GM10266 (cell line): ENCODE measurements around the gene IL1R1.

Experiments
- DNase-seq: peaks from one replicate; pipeline ENCODE4 v3.0.0; 2012; ENCODE audit errors: extremely low spot score
- TF ChIP-seq, protein P1 (sequence below): IDR thresholded peaks from 2 replicates; pipeline ENCODE4 v1.5.1; 2012; ENCODE audit warnings: mild to moderate bottlenecking, low read depth; ENCODE audit not compliant: control insufficient read depth, insufficient read depth; ENCODE audit errors: missing control alignments

The IL1R1 gene

GRCh38 chr2:102187496-102188150, 45.1 kb downstream of the IL1R1 start:
- DNase-seq: peak; percentile 23
- TF ChIP-seq, protein P1, sequence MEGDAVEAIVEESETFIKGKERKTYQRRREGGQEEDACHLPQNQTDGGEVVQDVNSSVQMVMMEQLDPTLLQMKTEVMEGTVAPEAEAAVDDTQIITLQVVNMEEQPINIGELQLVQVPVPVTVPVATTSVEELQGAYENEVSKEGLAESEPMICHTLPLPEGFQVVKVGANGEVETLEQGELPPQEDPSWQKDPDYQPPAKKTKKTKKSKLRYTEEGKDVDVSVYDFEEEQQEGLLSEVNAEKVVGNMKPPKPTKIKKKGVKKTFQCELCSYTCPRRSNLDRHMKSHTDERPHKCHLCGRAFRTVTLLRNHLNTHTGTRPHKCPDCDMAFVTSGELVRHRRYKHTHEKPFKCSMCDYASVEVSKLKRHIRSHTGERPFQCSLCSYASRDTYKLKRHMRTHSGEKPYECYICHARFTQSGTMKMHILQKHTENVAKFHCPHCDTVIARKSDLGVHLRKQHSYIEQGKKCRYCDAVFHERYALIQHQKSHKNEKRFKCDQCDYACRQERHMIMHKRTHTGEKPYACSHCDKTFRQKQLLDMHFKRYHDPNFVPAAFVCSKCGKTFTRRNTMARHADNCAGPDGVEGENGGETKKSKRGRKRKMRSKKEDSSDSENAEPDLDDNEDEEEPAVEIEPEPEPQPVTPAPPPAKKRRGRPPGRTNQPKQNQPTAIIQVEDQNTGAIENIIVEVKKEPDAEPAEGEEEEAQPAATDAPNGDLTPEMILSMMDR: no peak

DNA sequence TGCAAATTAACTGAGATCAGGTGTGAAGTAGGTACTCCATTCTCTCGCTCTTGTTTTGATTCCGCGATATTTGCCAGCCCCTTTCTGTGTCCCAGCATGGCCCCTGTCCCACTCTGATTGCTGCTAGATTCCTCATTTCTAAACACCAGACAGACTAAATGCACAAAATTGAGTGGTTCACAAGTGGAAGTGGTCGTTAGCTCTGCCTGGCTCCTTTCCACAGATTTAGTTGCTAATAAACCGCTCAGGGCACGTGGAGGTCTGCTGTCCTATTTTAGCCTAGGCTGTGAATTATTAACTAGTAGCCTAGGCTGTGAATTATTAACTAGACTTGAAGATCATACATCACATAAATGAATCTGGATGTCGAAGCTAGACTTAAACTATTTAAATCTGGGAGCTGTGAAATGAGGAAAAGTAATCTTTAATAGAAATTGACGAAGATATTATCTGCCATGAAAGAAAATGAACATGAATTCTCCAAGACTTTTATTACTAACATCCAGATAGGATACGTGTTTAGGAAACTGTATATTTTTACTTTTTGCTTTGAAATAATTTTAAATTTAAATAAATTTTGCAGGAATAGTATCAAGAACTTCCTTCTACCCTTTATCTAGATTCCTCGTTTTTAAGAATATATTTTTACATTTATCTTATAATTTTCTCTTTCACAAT, 48.0 kb downstream of the IL1R1 start:
- TF ChIP-seq, protein P1: no peak
- no peak for DNase-seq

- no peak for DNase-seq
- TF ChIP-seq, protein P1: no peak
Measured at GRCh38 chr2:102191501-102191900, 49.0 kb downstream of the IL1R1 start.

DNA sequence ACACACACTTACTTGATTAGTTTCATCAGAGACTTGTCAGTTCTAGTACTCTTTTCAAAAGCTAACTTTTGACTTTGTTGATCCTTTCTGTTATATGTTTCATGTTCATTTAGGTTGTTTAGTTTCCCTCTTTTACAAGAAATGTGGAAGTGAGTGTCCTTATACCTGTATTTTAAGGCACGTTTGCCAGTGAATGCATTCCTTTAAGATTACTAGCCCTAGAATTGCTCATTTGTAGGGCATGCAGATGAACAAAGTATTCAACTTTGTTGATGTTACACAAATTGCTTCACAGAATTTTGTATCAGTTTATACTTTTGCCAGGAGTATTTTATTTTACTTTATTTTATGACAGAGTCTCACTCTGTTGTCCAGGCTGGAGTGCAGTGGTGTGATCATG, 50.5 kb downstream of the IL1R1 start:
- DNase-seq: no peak

GRCh38 chr2:102194609-102195268, 52.2 kb downstream of the IL1R1 start:
- DNase-seq: no peak
- TF ChIP-seq, protein P1: no peak

More for the DNA sequence above, 50.5 kb downstream of the IL1R1 start:
- TF ChIP-seq, protein P1: no peak

GRCh38 chr2:102197389-102198137, 55.0 kb downstream of the IL1R1 start:
- TF ChIP-seq, protein P1: no peak
- no peak for DNase-seq
